Tibial artery (tissue), 4 donors: ENCODE measurements around the gene ZNF117.

Source experiments
- DNase-seq, 2 donors: peaks; one replicate each; pipeline ENCODE4 v3.0.0-alpha.2; 2019
- H3K27ac ChIP-seq, 2 donors: fragments of 200-600 bp; sonication (generic) in 1 of 2; 1 replicate in 1 of 2; 2 replicates in 1 of 2; pipeline ENCODE4 v1.5.1; 2018 to 2019; ENCODE audit warnings: mild to moderate bottlenecking in 1 of 2
- H3K27me3 ChIP-seq, 2 donors: fragments of 200-600 bp; sonication (generic) in 1 of 2; one replicate each; pipeline versions ENCODE4 v1.5.1 to v1.6.0; 2016 to 2019
- H3K36me3 ChIP-seq, 3 donors: fragments of 200-600 bp; sonication (generic) in 2 of 3; one replicate each; pipeline ENCODE4 v1.5.1; 2016 to 2019; ENCODE audit warnings: mild to moderate bottlenecking in 2 of 3
- H3K4me1 ChIP-seq, 4 donors: fragments of 200-600 bp; sonication (generic) in 2 of 4; 1 replicate in 3 of 4; 2 replicates in 1 of 4; pipeline ENCODE4 v1.5.1; 2016 to 2019
- H3K4me3 ChIP-seq, 2 donors: fragments of 200-600 bp; sonication (generic) in 1 of 2; 1 replicate in 1 of 2; 2 replicates in 1 of 2; pipeline ENCODE4 v1.5.1; 2018 to 2019; ENCODE audit warnings: mild to moderate bottlenecking in 2 of 2
- H3K9me3 ChIP-seq, 3 donors: fragments of 200-600 bp; sonication (generic) in 1 of 3; one replicate each; pipeline ENCODE4 v1.5.1; 2016 to 2019
- CTCF ChIP-seq, 2 experiments: fragments of 200-600 bp in 1 of 2; fragments of 450-650 bp in 1 of 2; IDR thresholded peaks; one replicate each; pipeline ENCODE4 v1.5.1; 2017 to 2019; ENCODE audit warnings: antibody characterized with exemption in 2 of 2, mild to moderate bottlenecking in 1 of 2, moderate library complexity in 1 of 2
- intact Hi-C: fragments of 100-400 bp; cut with DNase I; formaldehyde crosslinking; loops from one replicate; pipeline ENCODE4 v1.15.0; 2023; ENCODE audit warnings: low total_unique reads

ZNF117 gene

GRCh38 chr7:64992971-64993370 is 2.1 kb upstream of the ZNF117 start:
- no peak for TF ChIP-seq CTCF (IDR thresholded peaks at IDR 0.05)
- Histone ChIP-seq H3K4me3 (no peak overlapping the region), H3K4me1 (peaks cover 0 to 8% (median 6%) of the 10 kb centered on the region in 4 donors), H3K27me3 (no peaks in the 10 kb centered on the region), H3K27ac (no peak overlapping the region), H3K9me3 (peaks cover 0 to 29% (median 0%) of the 10 kb centered on the region in 3 donors), H3K36me3 (peaks cover 33 to 36% (median 35%) of the 10 kb centered on the region in 3 donors)
- DNase-seq: no peak
- intact Hi-C loops: no loop called here

- no peak for DNase-seq
- peaks cover 36 to 47% (median 37%) of the 10 kb centered on the region in 3 donors for H3K36me3 ChIP-seq
- H3K4me1 ChIP-seq: no peaks in the 10 kb centered on the region
- TF ChIP-seq CTCF (IDR thresholded peaks at IDR 0.05): no peak
- H3K27me3 ChIP-seq: no peaks in the 10 kb centered on the region
- H3K4me3 ChIP-seq: no peak overlapping the region
- H3K27ac ChIP-seq: no peak overlapping the region
- H3K9me3 ChIP-seq: peaks cover 0 to 25% (median 0%) of the 10 kb centered on the region in 3 donors
- intact Hi-C loops: no loop called here
These were observed 620 bp downstream of the ZNF117 start for GRCh38 chr7:64990216-64990615.

GRCh38 chr7:64978497-64979203 is 12.2 kb downstream of the ZNF117 start:
- Histone ChIP-seq H3K27me3 (no peaks in the 10 kb centered on the region), H3K36me3 (peaks cover 51 to 68% (median 59%) of the 10 kb centered on the region in 3 donors), H3K4me3 (no peak overlapping the region), H3K27ac (no peak overlapping the region), H3K4me1 (no peaks in the 10 kb centered on the region), H3K9me3 (peaks cover 5 to 66% (median 52%) of the 10 kb centered on the region in 3 donors)
- no peak for TF ChIP-seq CTCF (IDR thresholded peaks at IDR 0.05)
- no peak for DNase-seq
- intact Hi-C loops: no loop called here

GRCh38 chr7:64965594-64965993 is 25.2 kb downstream of the ZNF117 start:
- DNase-seq: no peak
- Histone ChIP-seq H3K4me3 (no peak overlapping the region), H3K27ac (no peak overlapping the region), H3K27me3 (no peaks in the 10 kb centered on the region), H3K36me3 (no peaks in the 10 kb centered on the region), H3K9me3 (no peaks in the 10 kb centered on the region), H3K4me1 (no peaks in the 10 kb centered on the region)
- TF ChIP-seq CTCF (IDR thresholded peaks at IDR 0.05): no peak
- intact Hi-C loops: no loop called here

GRCh38 chr7:64959072-64959747 is 31.6 kb downstream of the ZNF117 start:
- intact Hi-C loops: no loop called here
- TF ChIP-seq CTCF (IDR thresholded peaks at IDR 0.05): no peak
- no peaks in the 10 kb centered on the region for H3K27me3 ChIP-seq
- no peaks in the 10 kb centered on the region for H3K36me3 ChIP-seq
- H3K4me3 ChIP-seq: no peak overlapping the region
- no peaks in the 10 kb centered on the region for H3K9me3 ChIP-seq
- no peaks in the 10 kb centered on the region for H3K4me1 ChIP-seq
- no peak for DNase-seq
- no peak overlapping the region for H3K27ac ChIP-seq
